Mesenchymal stem cell (in vitro differentiated cells and primary cell): Measurements from ENCODE around the gene TRIM27.
A peak's percentile ranks its signal among the peaks of the same experiment; 100 is the strongest.

Experiments
- DNase-seq: peaks from one replicate; pipeline ENCODE4 v3.0.0-alpha.2; 2013
- H2AFZ ChIP-seq: one replicate; pipeline ENCODE4 v1.6.1; 2013; ENCODE audit warnings: low read depth, mild to moderate bottlenecking, control low read depth, inconsistent platforms, low read length, moderate library complexity
- H2AK5ac ChIP-seq: 2 replicates; pipeline ENCODE4 v1.6.1; 2013; ENCODE audit warnings: low read length, moderate library complexity, mild to moderate bottlenecking, inconsistent platforms; ENCODE audit not compliant: severe bottlenecking
- H2BK120ac ChIP-seq: one replicate; pipeline ENCODE4 v1.6.1; 2013; ENCODE audit warnings: low read depth, mild to moderate bottlenecking, inconsistent platforms, low read length, moderate library complexity
- H2BK12ac ChIP-seq, 2 experiments: one replicate each; pipeline ENCODE4 v1.6.1; 2013; ENCODE audit warnings: inconsistent platforms in 2 of 2, low read length in 2 of 2, mild to moderate bottlenecking in 2 of 2, moderate library complexity in 2 of 2, control low read depth in 1 of 2
- H2BK15ac ChIP-seq: one replicate; pipeline ENCODE4 v1.6.1; 2013; ENCODE audit warnings: mild to moderate bottlenecking, low read depth, inconsistent platforms; ENCODE audit not compliant: poor library complexity, severe bottlenecking
- H2BK5ac ChIP-seq: 2 replicates; pipeline ENCODE4 v1.6.1; 2013; ENCODE audit warnings: low read depth, mild to moderate bottlenecking, low read length, control low read depth, inconsistent platforms; ENCODE audit not compliant: poor library complexity, severe bottlenecking
- H3K14ac ChIP-seq, 2 experiments: one replicate each; pipeline ENCODE4 v1.6.1; 2013; ENCODE audit warnings: inconsistent platforms in 2 of 2, low read length in 2 of 2, control low read depth in 1 of 2, mild to moderate bottlenecking in 1 of 2, moderate library complexity in 1 of 2
- H3K18ac ChIP-seq, 2 experiments: one replicate each; pipeline ENCODE4 v1.6.1; 2013; ENCODE audit warnings: inconsistent platforms in 2 of 2, low read length in 2 of 2, control low read depth in 1 of 2, low read depth in 1 of 2, mild to moderate bottlenecking in 1 of 2
- H3K23ac ChIP-seq, 2 experiments: one replicate each; pipeline ENCODE4 v1.6.1; 2013; ENCODE audit warnings: inconsistent platforms in 2 of 2, low read length in 2 of 2, mild to moderate bottlenecking in 2 of 2, moderate library complexity in 2 of 2, control low read depth in 1 of 2
- H3K27ac ChIP-seq: 2 replicates; pipeline ENCODE4 v1.5.1; 2013; ENCODE audit warnings: mild to moderate bottlenecking, moderate library complexity, low read length, control low read depth, inconsistent platforms; ENCODE audit not compliant: poor library complexity, severe bottlenecking
- H3K27me3 ChIP-seq, 2 experiments: 2 replicates each; pipeline versions ENCODE4 v1.6.1 to v1.7.0; 2013; ENCODE audit warnings: low read length in 2 of 2, mild to moderate bottlenecking in 2 of 2, moderate library complexity in 2 of 2, control low read depth in 1 of 2, inconsistent platforms in 1 of 2; ENCODE audit not compliant: control insufficient read depth in 1 of 2, insufficient read depth in 1 of 2
- H3K36me3 ChIP-seq, 2 experiments: 2 replicates each; pipeline versions ENCODE4 v1.6.1 to v1.7.0; 2013; ENCODE audit warnings: low read length in 2 of 2, control low read depth in 1 of 2, inconsistent platforms in 1 of 2, low read depth in 1 of 2, mild to moderate bottlenecking in 1 of 2; ENCODE audit not compliant: insufficient read depth in 2 of 2, control insufficient read depth in 1 of 2
- H3K4ac ChIP-seq, 2 experiments: one replicate each; pipeline ENCODE4 v1.6.1; 2013; ENCODE audit warnings: inconsistent platforms in 2 of 2, low read length in 2 of 2, mild to moderate bottlenecking in 2 of 2, moderate library complexity in 2 of 2, control low read depth in 1 of 2, low read depth in 1 of 2
- H3K4me1 ChIP-seq: 2 replicates; pipeline ENCODE4 v1.6.1; 2013; ENCODE audit warnings: low read depth, low read length, control low read depth; ENCODE audit not compliant: control insufficient read depth, insufficient read depth
- H3K4me2 ChIP-seq: 2 replicates; pipeline ENCODE4 v1.6.1; 2013; ENCODE audit warnings: low read length, mild to moderate bottlenecking, inconsistent platforms; ENCODE audit not compliant: poor library complexity, severe bottlenecking
- H3K4me3 ChIP-seq, 2 experiments: 2 replicates each; pipeline versions ENCODE4 v1.5.1 to v1.7.0; 2013; ENCODE audit warnings: low read length in 2 of 2, mild to moderate bottlenecking in 2 of 2, control low read depth in 1 of 2, low read depth in 1 of 2; ENCODE audit not compliant: insufficient read depth in 1 of 2
- H3K79me1 ChIP-seq: replicated peaks from 2 replicates; pipeline ENCODE4 v1.6.1; 2013; ENCODE audit warnings: mild to moderate bottlenecking, control low read depth, low read length, inconsistent platforms; ENCODE audit not compliant: poor library complexity, severe bottlenecking
- H3K9ac ChIP-seq: 2 replicates; pipeline ENCODE4 v1.7.0; 2013; ENCODE audit warnings: mild to moderate bottlenecking, low read length, moderate library complexity
- H3K9me3 ChIP-seq: 2 replicates; pipeline ENCODE4 v1.7.0; 2013; ENCODE audit warnings: mild to moderate bottlenecking, low read length; ENCODE audit not compliant: control insufficient read depth
- H4K8ac ChIP-seq: one replicate; pipeline ENCODE4 v1.6.1; 2013; ENCODE audit warnings: inconsistent platforms, mild to moderate bottlenecking, low read length, moderate library complexity
- H4K91ac ChIP-seq: one replicate; pipeline ENCODE4 v1.6.1; 2013; ENCODE audit warnings: mild to moderate bottlenecking, low read length, inconsistent platforms
- WGBS: methylation state at CpG from one replicate; pipeline ENCODE4 v1.1.7; 2013; ENCODE audit warnings: mixed read lengths; 5-methylcytosine and 5-hydroxymethylcytosine counted together

The TRIM27 gene

DNA sequence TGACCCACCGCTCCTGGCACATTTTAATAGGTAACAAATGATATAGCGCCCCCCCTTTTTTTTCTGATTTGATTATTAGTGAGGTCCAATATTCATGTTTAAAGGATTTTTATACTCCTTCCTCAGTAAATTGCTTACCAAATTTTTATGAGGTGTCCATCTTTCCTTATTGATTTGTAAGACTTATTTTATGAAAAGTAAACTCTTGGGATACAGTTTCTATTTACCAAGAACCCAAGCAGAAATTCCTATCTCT is 25.1 kb downstream of the TRIM27 start:
- Histone ChIP-seq H2BK120ac (no peak overlapping the region), H4K8ac (no peak overlapping the region), H3K27ac (no peak overlapping the region), H2AK5ac (no peak overlapping the region), H3K4ac (no peak overlapping the region), H3K9ac (peak overlapping the region; percentile 100), H3K36me3 (peaks cover 13 to 38% of the 10 kb centered on the region in 2 experiments), H2BK5ac (no peak overlapping the region), H3K18ac (no peak overlapping the region), H3K4me1 (peaks cover 3% of the 10 kb centered on the region), H3K4me3 (no peak overlapping the region), H2AFZ (no peak overlapping the region), H3K23ac (no peak overlapping the region), H2BK15ac (no peak overlapping the region), H4K91ac (no peak overlapping the region), H3K79me1 (peaks cover 5% of the 10 kb centered on the region), H3K4me2 (no peak overlapping the region), H3K14ac (no peak overlapping the region), H3K9me3 (no peaks in the 10 kb centered on the region), H2BK12ac (no peak overlapping the region), H3K27me3 (no peaks in the 10 kb centered on the region)
- no CpG with 5 or more reads among the region's 2 CpGs for WGBS
- DNase-seq = no peak

DNA sequence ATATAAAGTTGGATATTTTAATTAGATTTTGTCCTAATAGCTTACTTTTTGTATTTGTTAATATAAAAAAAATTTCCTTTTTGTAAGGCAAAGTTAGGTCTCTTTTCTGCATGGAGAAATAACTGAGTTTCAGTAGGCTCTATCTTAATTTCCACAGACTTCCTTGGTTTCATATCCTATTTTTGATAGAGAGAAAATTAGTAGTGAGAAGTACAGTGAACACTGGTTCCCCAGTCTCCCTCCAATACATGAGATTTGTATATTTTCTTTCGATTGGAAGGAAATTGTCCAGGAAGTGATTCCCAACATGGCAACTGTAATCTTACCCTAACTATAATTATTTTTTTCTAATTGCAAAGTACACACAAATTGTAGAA is 26.4 kb downstream of the TRIM27 start:
- no peak for DNase-seq
- H3K4me2 ChIP-seq = no peak overlapping the region
- H2BK120ac ChIP-seq = no peak overlapping the region
- no peak overlapping the region for H3K14ac ChIP-seq
- peak overlapping the region; percentile 100 for H3K9ac ChIP-seq
- no peak overlapping the region for H2AK5ac ChIP-seq
- H3K4me3 ChIP-seq = peak overlapping the region in 1 of 2 experiments; percentile 95
- H4K91ac ChIP-seq = no peak overlapping the region
- no CpG with 5 or more reads among the region's 1 CpG for WGBS
- H4K8ac ChIP-seq = no peak overlapping the region
- no peak overlapping the region for H3K27ac ChIP-seq
- H2BK5ac ChIP-seq = no peak overlapping the region
- no peaks in the 10 kb centered on the region for H3K9me3 ChIP-seq
- no peak overlapping the region for H2BK15ac ChIP-seq
- no peaks in the 10 kb centered on the region for H3K27me3 ChIP-seq
- no peak overlapping the region for H2AFZ ChIP-seq
- H3K4ac ChIP-seq = no peak overlapping the region
- H3K18ac ChIP-seq = no peak overlapping the region
- H3K23ac ChIP-seq = no peak overlapping the region
- peaks cover 3% of the 10 kb centered on the region for H3K4me1 ChIP-seq
- H3K79me1 ChIP-seq = no peaks in the 10 kb centered on the region
- no peak overlapping the region for H2BK12ac ChIP-seq
- peaks cover 6 to 26% of the 10 kb centered on the region in 2 experiments for H3K36me3 ChIP-seq

DNA sequence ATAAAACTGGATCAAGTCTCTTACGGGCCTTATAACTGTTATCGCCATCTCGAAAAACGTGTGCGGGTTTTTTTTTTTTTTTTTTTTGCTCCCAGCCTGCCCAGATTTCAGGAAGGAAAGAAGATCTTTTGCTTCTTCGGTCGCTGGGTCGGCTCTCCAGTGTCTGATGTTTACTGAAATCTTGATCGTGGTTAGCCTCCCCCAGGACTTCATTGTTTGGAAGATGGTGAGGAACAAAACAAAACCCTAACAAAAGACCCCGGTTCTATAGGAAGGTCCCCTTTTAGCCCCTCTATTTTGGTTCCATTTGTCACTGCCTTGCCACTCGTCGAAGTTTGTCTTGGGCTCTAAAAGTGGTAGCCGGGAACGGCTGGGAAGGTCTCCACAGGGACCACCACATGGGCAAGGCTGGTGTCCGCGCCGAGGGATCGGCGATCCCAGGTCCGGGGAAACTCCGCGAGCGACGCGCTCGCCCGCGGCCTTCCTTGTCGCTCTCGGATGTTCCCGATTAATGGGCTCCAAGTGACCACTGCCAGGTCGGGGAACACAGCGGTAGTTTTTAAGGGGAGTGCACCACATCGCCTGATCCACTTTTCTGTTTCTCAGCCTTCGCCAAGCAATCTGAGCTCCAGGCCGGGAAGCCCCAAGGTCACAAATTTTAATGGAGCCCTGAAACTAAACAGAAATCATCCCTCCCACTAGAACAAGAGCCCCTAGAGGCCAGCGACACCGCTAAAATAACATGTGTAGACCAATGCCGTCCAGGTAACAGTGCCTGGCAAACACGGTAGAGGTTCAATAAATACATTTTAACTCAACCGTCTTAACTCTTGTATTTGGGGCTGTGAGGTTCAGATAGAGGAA is 27.0 kb downstream of the TRIM27 start:
- DNase-seq = peak; percentile 83

DNA sequence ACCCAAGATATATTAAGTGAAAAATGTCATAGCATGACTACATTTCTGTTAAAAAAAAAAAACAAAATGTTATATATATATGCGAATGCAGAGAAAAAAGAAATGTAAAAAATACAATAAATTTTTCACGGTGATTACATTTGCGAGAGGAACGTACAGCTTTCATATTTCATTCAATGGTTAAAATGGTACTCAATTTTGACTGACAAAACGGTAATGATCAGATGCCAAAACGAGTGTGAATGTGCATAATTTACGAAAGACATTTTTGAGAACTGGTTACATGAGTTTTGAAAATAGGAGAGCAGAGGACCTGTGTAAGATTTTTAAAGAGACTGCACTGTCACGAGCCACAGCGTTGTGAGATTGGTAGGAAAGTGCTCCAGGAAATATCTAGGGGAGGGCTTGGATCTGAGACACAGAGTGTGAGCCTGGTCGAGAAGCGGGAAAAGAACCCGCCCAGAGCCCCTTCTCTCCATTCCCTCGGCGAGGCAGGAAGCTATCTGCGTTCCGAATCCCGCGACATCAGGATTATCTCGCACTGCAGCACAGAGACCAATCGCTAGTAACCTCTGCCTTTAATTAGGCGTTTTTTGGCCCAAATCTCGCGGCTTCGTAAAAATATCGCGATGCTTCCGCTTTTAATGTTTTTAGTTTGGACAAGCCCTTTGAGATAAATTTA is 28.5 kb downstream of the TRIM27 start:
- Histone ChIP-seq H2BK12ac (no peak overlapping the region), H3K9me3 (no peaks in the 10 kb centered on the region), H3K79me1 (no peaks in the 10 kb centered on the region), H2AK5ac (no peak overlapping the region), H3K27ac (peak overlapping the region; percentile 94), H3K4me2 (peak overlapping the region; percentile 63), H3K18ac (peak overlapping the region; percentile 37 to 96), H3K27me3 (no peaks in the 10 kb centered on the region), H4K8ac (peak overlapping the region; percentile 84), H3K4me1 (peaks cover 3% of the 10 kb centered on the region), H3K14ac (no peak overlapping the region), H2BK5ac (no peak overlapping the region), H3K9ac (peak overlapping the region; percentile 100), H2BK120ac (no peak overlapping the region), H2AFZ (peak overlapping the region; percentile 36), H2BK15ac (no peak overlapping the region), H4K91ac (no peak overlapping the region), H3K4me3 (peak overlapping the region; percentile 39 to 95), H3K23ac (no peak overlapping the region), H3K4ac (no peak overlapping the region), H3K36me3 (peaks cover 3 to 6% of the 10 kb centered on the region in 2 experiments)
- 18% methylated on average over 27 of the region's 27 CpGs for WGBS
- peak; percentile 98 for DNase-seq

More for the DNA sequence above, 27.0 kb downstream of the TRIM27 start:
- Histone ChIP-seq H4K8ac (peak overlapping the region; percentile 74), H3K14ac (peak overlapping the region; percentile 2 to 7), H3K79me1 (no peaks in the 10 kb centered on the region), H3K9me3 (no peaks in the 10 kb centered on the region), H3K9ac (peak overlapping the region; percentile 100), H2BK120ac (no peak overlapping the region), H3K27ac (peak overlapping the region; percentile 92), H2AFZ (peak overlapping the region; percentile 60), H3K18ac (peak overlapping the region; percentile 46 to 92), H2BK12ac (no peak overlapping the region), H3K4ac (peak overlapping the region in 1 of 2 experiments; percentile 80), H3K4me2 (peak overlapping the region; percentile 95), H2AK5ac (no peak overlapping the region), H4K91ac (peak overlapping the region; percentile 25), H2BK5ac (no peak overlapping the region), H3K36me3 (peaks cover 5 to 20% of the 10 kb centered on the region in 2 experiments), H3K27me3 (no peaks in the 10 kb centered on the region), H2BK15ac (no peak overlapping the region), H3K4me3 (peak overlapping the region; percentile 67 to 95), H3K23ac (peak overlapping the region in 1 of 2 experiments; percentile 66), H3K4me1 (peaks cover 3% of the 10 kb centered on the region)
- WGBS = 1% methylated on average over 34 of the region's 41 CpGs
